GM21619 (cell line): ENCODE results near the gene USP6NL.
"Not testable (repeated sequence)": the region's sequence is repeated elsewhere in the genome, so short reads cannot be mapped to it uniquely, and the experiment has no call there.

Experiments used
- ATAC-seq: cut with Tn5 transposase; IDR thresholded peaks from one replicate; pipeline ENCODE4 v1.9.1; 2021; ENCODE audit not compliant: unreplicated experiment

Gene USP6NL

GRCh38 chr10:11448545-11449244 is 162.8 kb downstream of the USP6NL start:
- ATAC-seq, result peak; percentile 80

GRCh38 chr10:11448190-11448544 is 163.3 kb downstream of the USP6NL start:
- ATAC-seq, result peak; percentile 43

GRCh38 chr10:11447586-11447985 is 163.9 kb downstream of the USP6NL start:
- ATAC-seq, result no peak

- no peak for ATAC-seq
Measured at GRCh38 chr10:11446864-11447263, 164.6 kb downstream of the USP6NL start.

- ATAC-seq, result no peak
Measured at GRCh38 chr10:11446133-11446532, 165.3 kb downstream of the USP6NL start.

GRCh38 chr10:11444531-11445228 is 166.8 kb downstream of the USP6NL start:
- no peak for ATAC-seq

GRCh38 chr10:11444155-11444530 is 167.3 kb downstream of the USP6NL start:
- no peak for ATAC-seq

GRCh38 chr10:11443468-11444154 is 167.8 kb downstream of the USP6NL start:
- no peak for ATAC-seq

- no peak for ATAC-seq
Measured at GRCh38 chr10:11442001-11442773, 169.3 kb downstream of the USP6NL start.

GRCh38 chr10:11441151-11441535 is 170.3 kb downstream of the USP6NL start:
- no peak for ATAC-seq

GRCh38 chr10:11440250-11441150 is 170.9 kb downstream of the USP6NL start:
- ATAC-seq, result no peak

- no peak for ATAC-seq
Measured at GRCh38 chr10:11439523-11440053, 171.9 kb downstream of the USP6NL start.

- no peak for ATAC-seq
Measured at GRCh38 chr10:11437391-11438142, 173.9 kb downstream of the USP6NL start.

GRCh38 chr10:11436445-11436844 is 175.0 kb downstream of the USP6NL start:
- not testable (repeated sequence) for ATAC-seq

GRCh38 chr10:11435581-11435981 is 175.9 kb downstream of the USP6NL start:
- ATAC-seq, result no peak

GRCh38 chr10:11434324-11434723 is 177.1 kb downstream of the USP6NL start:
- peak; percentile 70 for ATAC-seq

GRCh38 chr10:11433657-11434056 is 177.8 kb downstream of the USP6NL start:
- ATAC-seq, result no peak

GRCh38 chr10:11431216-11431555 is 180.3 kb downstream of the USP6NL start:
- ATAC-seq, result no peak

GRCh38 chr10:11430421-11431215 is 180.8 kb downstream of the USP6NL start:
- ATAC-seq, result no peak
